Germinal center (tissue), 1 donor: ENCODE measurements around the gene MLNR.

Source experiments
- DNase-seq: peaks from one replicate; pipeline ENCODE4 v3.0.0; 2012; ENCODE audit warnings: mixed read lengths, low spot score

The MLNR gene

GRCh38 chr13:49226613-49227012 lies 6.5 kb downstream of the MLNR start:
- no peak for DNase-seq

GRCh38 chr13:49234741-49235140 lies 14.6 kb downstream of the MLNR start:
- DNase-seq = no peak

GRCh38 chr13:49235856-49236431 lies 15.8 kb downstream of the MLNR start:
- no peak for DNase-seq

- DNase-seq = no peak
These were observed 18.5 kb downstream of the MLNR start for GRCh38 chr13:49238621-49239020.

- peak; percentile 26 for DNase-seq
These were observed 19.9 kb downstream of the MLNR start for GRCh38 chr13:49240017-49240416.

- DNase-seq = no peak
These were observed 21.2 kb downstream of the MLNR start for GRCh38 chr13:49241296-49241695.

GRCh38 chr13:49245101-49245500 lies 25.0 kb downstream of the MLNR start:
- no peak for DNase-seq

GRCh38 chr13:49246850-49247642 lies 26.9 kb downstream of the MLNR start:
- no peak for DNase-seq

- DNase-seq = peak; percentile 91
These were observed 27.8 kb downstream of the MLNR start, which contains the start of gene CDADC1 for GRCh38 chr13:49247643-49248621. TSS of gene CDADC1 (plus strand) at chr13:49247925. CDS start at chr13:49248038, 113 bp downstream.

GRCh38 chr13:49248622-49249002 lies 28.5 kb downstream of the MLNR start:
- no peak for DNase-seq

GRCh38 chr13:49251326-49251725 lies 31.2 kb downstream of the MLNR start:
- DNase-seq = no peak

GRCh38 chr13:49253310-49253709 lies 33.2 kb downstream of the MLNR start:
- DNase-seq = no peak

- DNase-seq = no peak
These were observed 33.9 kb downstream of the MLNR start for GRCh38 chr13:49254007-49254406.

GRCh38 chr13:49256841-49257240 lies 36.7 kb downstream of the MLNR start:
- DNase-seq = no peak

- no peak for DNase-seq
These were observed 38.1 kb downstream of the MLNR start for GRCh38 chr13:49258089-49258796.

- DNase-seq = no peak
These were observed 39.4 kb downstream of the MLNR start for GRCh38 chr13:49259586-49259985.

- DNase-seq = no peak
These were observed 42.5 kb downstream of the MLNR start for GRCh38 chr13:49262634-49263033.

- no peak for DNase-seq
These were observed 45.7 kb downstream of the MLNR start for GRCh38 chr13:49265822-49266221.

- no peak for DNase-seq
These were observed 51.1 kb downstream of the MLNR start for GRCh38 chr13:49271264-49271663.
